ENCODE data around the gene IFNL2. TPM values are rescaled to one million over a fixed set of nuclear protein-coding genes. Genes with fewer than 3 reads are reported as not detected.
A peak's percentile ranks its signal among the peaks of the same experiment; 100 is the strongest.

The IFNL2 gene
- total RNA-seq, 1 donor from 2014 or later: not detected

GRCh38 chr19:39304185-39304513, 36.0 kb downstream of the IFNL2 start:
- H3K27me3 Mint-ChIP-seq (ENCODE audit: low read depth): peaks cover 59% of the 10 kb centered on the region
- peaks cover 2% of the 10 kb centered on the region for H3K36me3 Mint-ChIP-seq (ENCODE audit: low read depth)
- no peak overlapping the region for H3K27ac Mint-ChIP-seq (ENCODE audit: unreplicated experiment)
- no peaks in the 10 kb centered on the region for H3K9me3 Mint-ChIP-seq (ENCODE audit: low read depth)
- no peak for DNase-seq (ENCODE audit: low spot score)
- TF ChIP-seq, protein P1, sequence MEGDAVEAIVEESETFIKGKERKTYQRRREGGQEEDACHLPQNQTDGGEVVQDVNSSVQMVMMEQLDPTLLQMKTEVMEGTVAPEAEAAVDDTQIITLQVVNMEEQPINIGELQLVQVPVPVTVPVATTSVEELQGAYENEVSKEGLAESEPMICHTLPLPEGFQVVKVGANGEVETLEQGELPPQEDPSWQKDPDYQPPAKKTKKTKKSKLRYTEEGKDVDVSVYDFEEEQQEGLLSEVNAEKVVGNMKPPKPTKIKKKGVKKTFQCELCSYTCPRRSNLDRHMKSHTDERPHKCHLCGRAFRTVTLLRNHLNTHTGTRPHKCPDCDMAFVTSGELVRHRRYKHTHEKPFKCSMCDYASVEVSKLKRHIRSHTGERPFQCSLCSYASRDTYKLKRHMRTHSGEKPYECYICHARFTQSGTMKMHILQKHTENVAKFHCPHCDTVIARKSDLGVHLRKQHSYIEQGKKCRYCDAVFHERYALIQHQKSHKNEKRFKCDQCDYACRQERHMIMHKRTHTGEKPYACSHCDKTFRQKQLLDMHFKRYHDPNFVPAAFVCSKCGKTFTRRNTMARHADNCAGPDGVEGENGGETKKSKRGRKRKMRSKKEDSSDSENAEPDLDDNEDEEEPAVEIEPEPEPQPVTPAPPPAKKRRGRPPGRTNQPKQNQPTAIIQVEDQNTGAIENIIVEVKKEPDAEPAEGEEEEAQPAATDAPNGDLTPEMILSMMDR (IDR thresholded peaks at IDR 0.05): no peak
- H3K4me1 Mint-ChIP-seq (ENCODE audit: low read depth): peaks cover 16% of the 10 kb centered on the region
- H3K4me3 Mint-ChIP-seq (ENCODE audit: unreplicated experiment): no peak overlapping the region

GRCh38 chr19:39304701-39305571, 36.7 kb downstream of the IFNL2 start:
- Mint-ChIP-seq H3K9me3 (ENCODE audit: low read depth) (no peaks in the 10 kb centered on the region), H3K27me3 (ENCODE audit: low read depth) (peaks cover 58% of the 10 kb centered on the region), H3K27ac (ENCODE audit: unreplicated experiment) (no peak overlapping the region), H3K4me1 (ENCODE audit: low read depth) (peaks cover 16% of the 10 kb centered on the region), H3K36me3 (ENCODE audit: low read depth) (peaks cover 2% of the 10 kb centered on the region), H3K4me3 (ENCODE audit: unreplicated experiment) (no peak overlapping the region)
- peak; percentile 59 for DNase-seq (ENCODE audit: low spot score)
- TF ChIP-seq, protein P1 (IDR thresholded peaks at IDR 0.05): no peak

DNA sequence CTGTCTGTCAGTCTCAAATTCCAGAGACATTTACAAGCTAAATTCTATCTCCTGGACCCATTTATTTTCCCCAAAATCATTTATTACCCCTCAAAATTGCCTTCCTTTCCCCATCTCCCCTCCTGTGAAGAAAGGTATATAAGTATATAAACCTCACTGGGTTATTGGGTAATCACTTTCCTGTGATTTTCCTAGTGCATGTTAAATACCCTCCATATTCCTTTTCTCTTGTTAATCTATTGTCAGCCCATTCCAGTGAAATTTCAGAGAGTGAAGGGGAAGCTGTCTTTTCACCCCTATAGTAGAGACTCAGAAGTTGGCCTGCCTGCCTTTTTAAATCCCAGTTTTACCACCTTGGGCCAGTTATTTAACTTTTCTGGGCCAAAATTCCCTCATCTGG, 37.9 kb downstream of the IFNL2 start:
- Mint-ChIP-seq H3K4me1 (ENCODE audit: low read depth) (peaks cover 16% of the 10 kb centered on the region), H3K9me3 (ENCODE audit: low read depth) (no peaks in the 10 kb centered on the region), H3K36me3 (ENCODE audit: low read depth) (peaks cover 2% of the 10 kb centered on the region), H3K27ac (ENCODE audit: unreplicated experiment) (no peak overlapping the region), H3K4me3 (ENCODE audit: unreplicated experiment) (no peak overlapping the region), H3K27me3 (ENCODE audit: low read depth) (peaks cover 51% of the 10 kb centered on the region)
- no peak for DNase-seq (ENCODE audit: low spot score)
- TF ChIP-seq, protein P1 (IDR thresholded peaks at IDR 0.05): no peak

DNA sequence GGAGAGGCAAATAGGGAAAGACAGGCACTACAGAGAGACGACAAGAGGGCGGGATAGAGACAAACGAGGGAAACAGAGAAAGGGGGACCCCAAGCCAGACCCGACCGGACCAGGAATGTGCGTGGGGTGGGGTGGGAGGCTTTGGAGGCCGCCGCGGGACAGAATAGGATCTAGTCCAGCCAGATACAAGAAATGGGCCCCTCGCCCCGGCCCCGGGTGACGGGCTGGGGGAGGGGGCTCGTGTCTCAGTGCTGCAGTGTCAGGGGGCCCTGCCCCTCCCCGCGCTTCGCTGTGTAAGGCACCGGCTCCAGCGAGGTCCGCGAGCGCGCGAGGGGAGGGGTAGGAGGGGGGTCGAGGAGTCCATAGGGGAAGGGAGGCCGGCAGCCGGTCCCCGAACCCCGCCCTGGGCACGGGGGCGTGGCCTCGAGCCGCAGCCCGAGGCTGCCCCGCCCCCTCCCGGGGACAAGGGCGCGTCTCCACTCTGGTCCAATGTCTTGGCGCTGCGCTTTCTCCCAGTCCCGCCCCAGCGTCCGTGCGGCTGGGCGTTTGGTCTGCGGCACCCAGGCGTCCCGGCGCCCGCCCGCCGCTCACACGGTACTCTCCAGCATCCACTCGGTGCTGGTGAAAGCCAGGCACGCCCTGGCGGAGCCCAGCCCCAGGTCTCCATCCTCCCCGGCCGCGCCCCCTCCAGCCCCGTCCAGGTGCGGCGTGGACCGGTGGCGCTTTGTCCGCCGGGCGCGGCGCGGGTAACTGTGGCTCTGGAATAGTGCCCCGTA, 39.0 kb downstream of the IFNL2 start:
- peak; percentile 73 for DNase-seq (ENCODE audit: low spot score)
- TF ChIP-seq, protein P1 (IDR thresholded peaks at IDR 0.05): no peak
- Mint-ChIP-seq H3K27ac (ENCODE audit: unreplicated experiment) (no peak overlapping the region), H3K4me3 (ENCODE audit: unreplicated experiment) (peak overlapping the region; percentile 41), H3K9me3 (ENCODE audit: low read depth) (no peaks in the 10 kb centered on the region), H3K4me1 (ENCODE audit: low read depth) (peaks cover 16% of the 10 kb centered on the region), H3K36me3 (ENCODE audit: low read depth) (peaks cover 2% of the 10 kb centered on the region), H3K27me3 (ENCODE audit: low read depth) (peaks cover 48% of the 10 kb centered on the region)

- Mint-ChIP-seq H3K27me3 (ENCODE audit: low read depth) (peaks cover 47% of the 10 kb centered on the region), H3K4me1 (ENCODE audit: low read depth) (peaks cover 16% of the 10 kb centered on the region), H3K9me3 (ENCODE audit: low read depth) (no peaks in the 10 kb centered on the region), H3K4me3 (ENCODE audit: unreplicated experiment) (no peak overlapping the region), H3K36me3 (ENCODE audit: low read depth) (peaks cover 4% of the 10 kb centered on the region), H3K27ac (ENCODE audit: unreplicated experiment) (no peak overlapping the region)
- TF ChIP-seq, protein P1 (IDR thresholded peaks at IDR 0.05): peak; percentile 30
- peak; percentile 67 for DNase-seq (ENCODE audit: low spot score)
Observed at GRCh38 chr19:39307822-39308530, 39.8 kb downstream of the IFNL2 start.
